Naive thymus-derived CD4-positive, alpha-beta T cell (primary cell): Measurements from ENCODE around the gene TRIM50. TPM values are rescaled to one million over a fixed set of nuclear protein-coding genes. Genes with fewer than 3 reads are reported as not detected.
"Not testable (repeated sequence)": the region's sequence is repeated elsewhere in the genome, so short reads cannot be mapped to it uniquely, and the experiment has no call there.

Experiments
- ATAC-seq: fragments of 150-1000 bp; cut with Tn5 transposase; 2 replicates; pipeline ENCODE4 v1.10.0; 2021; ENCODE audit warnings: mild to moderate bottlenecking, moderate library complexity
- CTCF ChIA-PET: fragments of 350-600 bp; sonication (Branson Sonifier 250); formaldehyde crosslinking; loops from one replicate; lab custom pipeline; 2021; ENCODE audit warnings: antibody characterized with exemption; lab: Charles Lee
- POLR2A ChIA-PET: fragments of 350-600 bp; sonication (Branson Sonifier 250); formaldehyde crosslinking; loops from one replicate; lab custom pipeline; 2021; ENCODE audit warnings: antibody characterized with exemption, inconsistent platforms; lab: Charles Lee
- DNase-seq, 9 donors: peaks; one replicate each; pipeline versions ENCODE4 v3.0.0 to v3.0.0-alpha.2; 2020 to 2022; ENCODE audit warnings: mixed read lengths in 1 of 9
- H3K27ac ChIP-seq: one replicate; pipeline ENCODE4 v1.7.0; 2013; ENCODE audit warnings: mild to moderate bottlenecking, low read depth, low read length, moderate library complexity
- H3K27me3 ChIP-seq, 2 donors: one replicate each; pipeline ENCODE4 v1.7.0; 2013; ENCODE audit warnings: low read length in 2 of 2, mild to moderate bottlenecking in 2 of 2, moderate library complexity in 2 of 2; ENCODE audit not compliant: control insufficient read depth in 2 of 2, insufficient read depth in 2 of 2
- H3K36me3 ChIP-seq, 3 experiments: 1 replicate in 2 of 3; 2 replicates in 1 of 3; pipeline ENCODE4 v1.7.0; 2013; ENCODE audit warnings: low read length in 3 of 3, mild to moderate bottlenecking in 3 of 3, moderate library complexity in 1 of 3; ENCODE audit not compliant: insufficient read depth in 3 of 3, control insufficient read depth in 2 of 3
- H3K4me1 ChIP-seq, 2 donors: one replicate each; pipeline ENCODE4 v1.7.0; 2013; ENCODE audit warnings: low read length in 2 of 2, mild to moderate bottlenecking in 2 of 2, moderate library complexity in 1 of 2; ENCODE audit not compliant: control insufficient read depth in 2 of 2, insufficient read depth in 2 of 2
- H3K4me3 ChIP-seq: 2 replicates; pipeline ENCODE4 v1.7.0; 2013; ENCODE audit warnings: mild to moderate bottlenecking, low read length
- H3K9me3 ChIP-seq, 3 experiments: 1 replicate in 2 of 3; 2 replicates in 1 of 3; pipeline ENCODE4 v1.7.0; 2013; ENCODE audit warnings: low read length in 3 of 3; ENCODE audit not compliant: control insufficient read depth in 2 of 3
- H3K27ac Mint-ChIP-seq, 9 donors: one replicate each; pipeline ENCODE4 v1.8.0; 2020 to 2022; ENCODE audit warnings: mixed read lengths in 9 of 9, mild to moderate bottlenecking in 8 of 9, moderate library complexity in 5 of 9, inconsistent platforms in 2 of 9
- H3K27me3 Mint-ChIP-seq, 5 donors: one replicate each; pipeline ENCODE4 v1.8.0; 2021 to 2022; ENCODE audit warnings: mixed read lengths in 5 of 5, mild to moderate bottlenecking in 1 of 5
- H3K36me3 Mint-ChIP-seq, 5 donors: one replicate each; pipeline ENCODE4 v1.8.0; 2020 to 2022; ENCODE audit warnings: mixed read lengths in 5 of 5, mild to moderate bottlenecking in 3 of 5, inconsistent platforms in 1 of 5
- H3K4me1 Mint-ChIP-seq, 7 donors: one replicate each; pipeline ENCODE4 v1.8.0; 2020 to 2022; ENCODE audit warnings: mixed read lengths in 7 of 7, mild to moderate bottlenecking in 3 of 7, inconsistent platforms in 1 of 7
- H3K4me3 Mint-ChIP-seq, 10 donors: one replicate each; pipeline ENCODE4 v1.8.0; 2020 to 2022; ENCODE audit warnings: mild to moderate bottlenecking in 10 of 10, mixed read lengths in 10 of 10, moderate library complexity in 6 of 10, inconsistent platforms in 2 of 10
- H3K9me3 Mint-ChIP-seq, 11 donors: one replicate each; pipeline ENCODE4 v1.8.0; 2020 to 2022; ENCODE audit warnings: mixed read lengths in 11 of 11, mild to moderate bottlenecking in 4 of 11, inconsistent platforms in 1 of 11, moderate library complexity in 1 of 11
- intact Hi-C, 2 donors: fragments of 100-400 bp; cut with micrococcal nuclease; formaldehyde crosslinking; loops; one replicate each; pipeline ENCODE4 v1.15.1; 2023
- polyA plus RNA-seq, 2 donors: library from polyadenylated mRNA; unstranded; fragments of 300-500 nt; fragmentation: Illumina TruSeq; gene quantifications; one replicate each; pipeline ENCODE4 v1.2.3, GENCODE V29; 2021
- total RNA-seq, 6 experiments: library from RNA in 5 of 6; stranded (reverse) in 5 of 6; gene quantifications; 1 replicate in 5 of 6; 2 replicates in 1 of 6; pipeline ENCODE4 v1.2.3 and lab custom pipeline; 2021 to 2026

Gene TRIM50
- not detected for total RNA-seq
- polyA plus RNA-seq: not detected
- total RNA-seq (lab: John Stamatoyannopoulos, UW): not detected

- not testable (repeated sequence) for H3K4me3 ChIP-seq
Measured at GRCh38 chr7:73327922-73328321, at the start of gene TRIM50, which contains the start of gene FKBP6. TRIM50 (minus strand) TSS chr7:73328082; CDS start chr7:73324787, 3,295 bp downstream. FKBP6 (plus strand) TSS chr7:73328161; CDS start chr7:73328429, 268 bp downstream.

GRCh38 chr7:73376671-73377412 lies 49.0 kb upstream of the TRIM50 start:
- Mint-ChIP-seq H3K36me3 (peaks cover 0 to 3% (median 0%) of the 10 kb centered on the region in 5 donors), H3K4me1 (peaks cover 0 to 7% (median 0%) of the 10 kb centered on the region in 7 donors), H3K9me3 (peaks cover 0 to 9% (median 0%) of the 10 kb centered on the region in 11 donors), H3K27me3 (peaks cover 17 to 30% (median 25%) of the 10 kb centered on the region in 5 donors), H3K4me3 (peak overlapping the region in 2 of 10 donors; percentile 40 to 44), H3K27ac (no peak overlapping the region)
- H3K27me3 ChIP-seq: no peaks in the 10 kb centered on the region
- intact Hi-C loops: no loop called here
- H3K27ac ChIP-seq: no peak overlapping the region
- POLR2A ChIA-PET: no interaction called here
- H3K4me3 ChIP-seq: no peak overlapping the region
- ATAC-seq (no peak), DNase-seq (no peak)
- H3K4me1 ChIP-seq: no peaks in the 10 kb centered on the region
- no peaks in the 10 kb centered on the region for H3K9me3 ChIP-seq
- H3K36me3 ChIP-seq: no peaks in the 10 kb centered on the region
- CTCF ChIA-PET: no interaction called here

More at GRCh38 chr7:73327922-73328321, at the start of gene TRIM50, which contains the start of gene FKBP6:
- peak within 1 kb of the TSS in 3 of 9 donors; percentile 23 to 70 (median 53) for H3K27ac Mint-ChIP-seq
- H3K27me3 ChIP-seq, H3K9me3 ChIP-seq, H3K4me1 ChIP-seq, CTCF ChIA-PET, ATAC-seq, H3K9me3 Mint-ChIP-seq, H3K36me3 Mint-ChIP-seq, H3K4me3 Mint-ChIP-seq, H3K27ac ChIP-seq, DNase-seq, POLR2A ChIA-PET, H3K36me3 ChIP-seq, H3K27me3 Mint-ChIP-seq, intact Hi-C loops: not testable (repeated sequence)
- peaks cover 0 to 20% (median 13%) of the 10 kb centered on the region in 7 donors for H3K4me1 Mint-ChIP-seq

GRCh38 chr7:73376262-73376661 lies 48.4 kb upstream of the TRIM50 start:
- DNase-seq, H3K4me1 ChIP-seq, H3K27ac ChIP-seq, H3K4me1 Mint-ChIP-seq, POLR2A ChIA-PET, H3K36me3 Mint-ChIP-seq, intact Hi-C loops, H3K27ac Mint-ChIP-seq, H3K4me3 ChIP-seq, ATAC-seq, H3K9me3 ChIP-seq, H3K9me3 Mint-ChIP-seq, CTCF ChIA-PET, H3K36me3 ChIP-seq, H3K27me3 ChIP-seq: not testable (repeated sequence)
- H3K27me3 Mint-ChIP-seq: peaks cover 13 to 27% (median 25%) of the 10 kb centered on the region in 5 donors
- peak overlapping the region in 1 of 10 donors; percentile 44 for H3K4me3 Mint-ChIP-seq

GRCh38 chr7:73373741-73374140 lies 45.9 kb upstream of the TRIM50 start:
- ChIA-PET CTCF (no interaction called here), POLR2A (no interaction called here)
- ATAC-seq: no peak
- Histone ChIP-seq H3K36me3 (no peaks in the 10 kb centered on the region), H3K4me3 (no peak overlapping the region), H3K4me1 (no peaks in the 10 kb centered on the region), H3K27ac (no peak overlapping the region), H3K9me3 (no peaks in the 10 kb centered on the region), H3K27me3 (no peaks in the 10 kb centered on the region)
- no peak overlapping the region for H3K4me3 Mint-ChIP-seq
- no peak overlapping the region for H3K27ac Mint-ChIP-seq
- intact Hi-C loops: no loop called here
- peaks cover 0 to 3% (median 0%) of the 10 kb centered on the region in 11 donors for H3K9me3 Mint-ChIP-seq
- H3K36me3 Mint-ChIP-seq: no peaks in the 10 kb centered on the region
- peaks cover 10 to 25% (median 22%) of the 10 kb centered on the region in 5 donors for H3K27me3 Mint-ChIP-seq
- no peak for DNase-seq
- H3K4me1 Mint-ChIP-seq: peaks cover 0 to 8% (median 0%) of the 10 kb centered on the region in 7 donors

- intact Hi-C loops: no loop called here
- Mint-ChIP-seq H3K9me3 (peaks cover 0 to 1% (median 0%) of the 10 kb centered on the region in 11 donors), H3K27ac (no peak overlapping the region)
Measured at GRCh38 chr7:73369622-73370021, 41.7 kb upstream of the TRIM50 start.

GRCh38 chr7:73369009-73369408 lies 41.1 kb upstream of the TRIM50 start:
- POLR2A ChIA-PET: no interaction called here
- CTCF ChIA-PET: no interaction called here

More at GRCh38 chr7:73369622-73370021, 41.7 kb upstream of the TRIM50 start:
- ATAC-seq (no peak), DNase-seq (no peak)
- Histone ChIP-seq H3K27me3 (no peaks in the 10 kb centered on the region), H3K4me1 (no peaks in the 10 kb centered on the region), H3K36me3 (no peaks in the 10 kb centered on the region), H3K9me3 (no peaks in the 10 kb centered on the region), H3K4me3 (no peak overlapping the region), H3K27ac (no peak overlapping the region)
- H3K27me3 Mint-ChIP-seq: peaks cover 0 to 4% (median 0%) of the 10 kb centered on the region in 5 donors
- CTCF ChIA-PET: no interaction called here
- H3K4me3 Mint-ChIP-seq: no peak overlapping the region
- H3K36me3 Mint-ChIP-seq: no peaks in the 10 kb centered on the region
- POLR2A ChIA-PET: no interaction called here
- H3K4me1 Mint-ChIP-seq: peaks cover 0 to 7% (median 0%) of the 10 kb centered on the region in 7 donors

More at GRCh38 chr7:73369009-73369408, 41.1 kb upstream of the TRIM50 start:
- H3K27ac Mint-ChIP-seq: no peak overlapping the region
- H3K27ac ChIP-seq: no peak overlapping the region
- peaks cover 0 to 4% (median 0%) of the 10 kb centered on the region in 5 donors for H3K27me3 Mint-ChIP-seq
- no peak for DNase-seq
- H3K36me3 ChIP-seq: no peaks in the 10 kb centered on the region
- no peaks in the 10 kb centered on the region for H3K27me3 ChIP-seq
- ATAC-seq: no peak
- H3K4me1 Mint-ChIP-seq: peaks cover 0 to 7% (median 0%) of the 10 kb centered on the region in 7 donors
- H3K9me3 Mint-ChIP-seq: peaks cover 0 to 1% (median 0%) of the 10 kb centered on the region in 11 donors
- no peaks in the 10 kb centered on the region for H3K36me3 Mint-ChIP-seq
- H3K4me3 Mint-ChIP-seq: no peak overlapping the region
- intact Hi-C loops: no loop called here
- no peaks in the 10 kb centered on the region for H3K9me3 ChIP-seq
- H3K4me1 ChIP-seq: no peaks in the 10 kb centered on the region
- no peak overlapping the region for H3K4me3 ChIP-seq
